SK-N-SH treated with all-trans-retinoic acid at 6 μM for 48 hours (cell line): ENCODE data around the gene SBF2.

Experiments
- ATAC-seq: fragments of 200-7000 bp; cut with Tn5 transposase; 3 replicates; pipeline ENCODE4 v1.9.1; 2020; ENCODE audit warnings: mild to moderate bottlenecking, moderate library complexity
- ARNTL ChIP-seq: fragments of 450-650 bp; formaldehyde crosslinking; IDR thresholded peaks from 2 replicates; pipeline ENCODE4 v1.5.0; 2020; ENCODE audit warnings: low read depth, mild to moderate bottlenecking, moderate library complexity, borderline replicate concordance
- BACH2 ChIP-seq: fragments of 250-450 bp; sonication (Bioruptor Pico); IDR thresholded peaks from 2 replicates; pipeline ENCODE4 v1.9.0; 2021; ENCODE audit warnings: mild to moderate bottlenecking, borderline replicate concordance
- CSDC2 ChIP-seq: fragments of 250-450 bp; sonication (Bioruptor Pico); IDR thresholded peaks from 2 replicates; pipeline ENCODE4 v1.5.0; 2020; ENCODE audit warnings: mild to moderate bottlenecking, moderate library complexity
- ESRRG ChIP-seq: fragments of 250-450 bp; sonication (Bioruptor Pico); IDR thresholded peaks from 2 replicates; pipeline ENCODE4 v1.6.1; 2021; ENCODE audit warnings: mild to moderate bottlenecking
- GLIS3 ChIP-seq: fragments of 250-450 bp; sonication (Bioruptor Pico); IDR thresholded peaks from 2 replicates; pipeline ENCODE4 v1.5.0; 2020; ENCODE audit warnings: mild to moderate bottlenecking, moderate library complexity
- ISL1 ChIP-seq: fragments of 250-450 bp; sonication (Bioruptor Pico); IDR thresholded peaks from 2 replicates; pipeline ENCODE4 v2.1.2; 2022; ENCODE audit warnings: mild to moderate bottlenecking, moderate library complexity
- OSR1 ChIP-seq: fragments of 250-450 bp; sonication (Bioruptor Pico); IDR thresholded peaks from 2 replicates; pipeline ENCODE4 v1.8.0; 2022; ENCODE audit warnings: moderate library complexity, mild to moderate bottlenecking, inconsistent platforms
- PPARA ChIP-seq: fragments of 250-450 bp; sonication (Bioruptor Pico); IDR thresholded peaks from 2 replicates; pipeline ENCODE4 v1.5.0; 2020; ENCODE audit warnings: mild to moderate bottlenecking, borderline replicate concordance
- SNAI2 ChIP-seq: fragments of 250-450 bp; sonication (Bioruptor Pico); IDR thresholded peaks from 2 replicates; pipeline ENCODE4 v1.5.0; 2020; ENCODE audit warnings: mild to moderate bottlenecking, moderate library complexity
- TOX ChIP-seq: fragments of 250-450 bp; sonication (Bioruptor Pico); IDR thresholded peaks from 2 replicates; pipeline ENCODE4 v1.8.0; 2021; ENCODE audit warnings: mild to moderate bottlenecking, moderate library complexity, borderline replicate concordance
- ZC3H10 ChIP-seq: fragments of 250-450 bp; sonication (Bioruptor Pico); IDR thresholded peaks from 2 replicates; pipeline ENCODE4 v1.5.1; 2021; ENCODE audit warnings: mild to moderate bottlenecking, moderate library complexity
- ZFP3 ChIP-seq: fragments of 250-450 bp; sonication (Bioruptor Pico); IDR thresholded peaks from 2 replicates; pipeline ENCODE4 v1.5.0; 2020; ENCODE audit warnings: mild to moderate bottlenecking, moderate library complexity
- ZFP30 ChIP-seq: fragments of 450-650 bp; formaldehyde crosslinking; IDR thresholded peaks from 2 replicates; pipeline ENCODE4 v1.5.0; 2022; ENCODE audit warnings: mild to moderate bottlenecking, moderate library complexity
- ZNF565 ChIP-seq: fragments of 450-650 bp; formaldehyde crosslinking; conservative IDR thresholded peaks from 2 replicates; pipeline ENCODE4 v1.5.0; 2020; ENCODE audit warnings: low read depth, mild to moderate bottlenecking, moderate library complexity
- ZNF70 ChIP-seq: fragments of 450-650 bp; formaldehyde crosslinking; IDR thresholded peaks from 2 replicates; pipeline ENCODE4 v1.5.0; 2020; ENCODE audit warnings: mild to moderate bottlenecking, moderate library complexity
- ZNF8 ChIP-seq: fragments of 450-650 bp; formaldehyde crosslinking; IDR thresholded peaks from 2 replicates; pipeline ENCODE4 v1.5.0; 2020; ENCODE audit warnings: mild to moderate bottlenecking, moderate library complexity
- TF ChIP-seq, protein P1 (sequence below): fragments of 250-450 bp; sonication (Bioruptor Pico); IDR thresholded peaks from 2 replicates; pipeline ENCODE4 v1.8.0; 2020; ENCODE audit warnings: mild to moderate bottlenecking, moderate library complexity, borderline replicate concordance
- TF ChIP-seq, protein P2 (sequence below): fragments of 250-450 bp; sonication (Bioruptor Pico); IDR thresholded peaks from 2 replicates; pipeline ENCODE4 v1.5.0; 2020; ENCODE audit warnings: mild to moderate bottlenecking, moderate library complexity
- TF ChIP-seq, protein P3 (sequence below): fragments of 250-450 bp; sonication (Bioruptor Pico); IDR thresholded peaks from 2 replicates; pipeline ENCODE4 v1.8.0; 2021; ENCODE audit warnings: low read depth, mild to moderate bottlenecking, moderate library complexity, borderline replicate concordance
- TF ChIP-seq, protein P4 (sequence below): fragments of 250-450 bp; sonication (Bioruptor Pico); IDR thresholded peaks from 2 replicates; pipeline ENCODE4 v1.5.1; 2021; ENCODE audit warnings: mild to moderate bottlenecking, moderate library complexity
- TF ChIP-seq, protein P5 (sequence below): fragments of 250-450 bp; sonication (Bioruptor Pico); IDR thresholded peaks from 2 replicates; pipeline ENCODE4 v1.5.1; 2020; ENCODE audit warnings: low read depth, mild to moderate bottlenecking, moderate library complexity

SBF2 gene

DNA sequence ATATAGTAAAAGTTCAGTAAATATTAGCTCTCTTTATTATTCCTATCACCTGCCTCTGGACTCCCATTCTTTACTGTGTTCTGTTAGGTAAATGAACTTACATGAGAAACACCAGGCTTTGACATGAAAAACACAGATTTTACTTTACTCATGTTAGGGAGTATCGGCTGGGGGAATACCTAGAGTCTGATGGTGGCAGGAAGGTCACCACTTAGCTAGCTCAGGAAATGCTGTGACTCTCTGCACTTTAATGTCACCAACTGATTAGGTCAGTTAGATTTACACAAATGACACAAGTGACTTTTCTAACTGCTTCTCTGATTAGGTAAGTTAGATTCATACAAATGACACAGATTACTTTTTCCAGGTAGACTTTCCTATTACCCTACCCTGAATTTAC is 405.1 kb downstream of the SBF2 start:
- ATAC-seq, result no peak
- TF ChIP-seq OSR1 (CRISPR knock-in tag), result no peak
- TF ChIP-seq, protein P1, sequence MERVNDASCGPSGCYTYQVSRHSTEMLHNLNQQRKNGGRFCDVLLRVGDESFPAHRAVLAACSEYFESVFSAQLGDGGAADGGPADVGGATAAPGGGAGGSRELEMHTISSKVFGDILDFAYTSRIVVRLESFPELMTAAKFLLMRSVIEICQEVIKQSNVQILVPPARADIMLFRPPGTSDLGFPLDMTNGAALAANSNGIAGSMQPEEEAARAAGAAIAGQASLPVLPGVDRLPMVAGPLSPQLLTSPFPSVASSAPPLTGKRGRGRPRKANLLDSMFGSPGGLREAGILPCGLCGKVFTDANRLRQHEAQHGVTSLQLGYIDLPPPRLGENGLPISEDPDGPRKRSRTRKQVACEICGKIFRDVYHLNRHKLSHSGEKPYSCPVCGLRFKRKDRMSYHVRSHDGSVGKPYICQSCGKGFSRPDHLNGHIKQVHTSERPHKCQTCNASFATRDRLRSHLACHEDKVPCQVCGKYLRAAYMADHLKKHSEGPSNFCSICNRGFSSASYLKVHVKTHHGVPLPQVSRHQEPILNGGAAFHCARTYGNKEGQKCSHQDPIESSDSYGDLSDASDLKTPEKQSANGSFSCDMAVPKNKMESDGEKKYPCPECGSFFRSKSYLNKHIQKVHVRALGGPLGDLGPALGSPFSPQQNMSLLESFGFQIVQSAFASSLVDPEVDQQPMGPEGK (CRISPR knock-in tag), result no peak
- TF ChIP-seq BACH2 (CRISPR knock-in tag), result no peak
- TF ChIP-seq, protein P2, sequence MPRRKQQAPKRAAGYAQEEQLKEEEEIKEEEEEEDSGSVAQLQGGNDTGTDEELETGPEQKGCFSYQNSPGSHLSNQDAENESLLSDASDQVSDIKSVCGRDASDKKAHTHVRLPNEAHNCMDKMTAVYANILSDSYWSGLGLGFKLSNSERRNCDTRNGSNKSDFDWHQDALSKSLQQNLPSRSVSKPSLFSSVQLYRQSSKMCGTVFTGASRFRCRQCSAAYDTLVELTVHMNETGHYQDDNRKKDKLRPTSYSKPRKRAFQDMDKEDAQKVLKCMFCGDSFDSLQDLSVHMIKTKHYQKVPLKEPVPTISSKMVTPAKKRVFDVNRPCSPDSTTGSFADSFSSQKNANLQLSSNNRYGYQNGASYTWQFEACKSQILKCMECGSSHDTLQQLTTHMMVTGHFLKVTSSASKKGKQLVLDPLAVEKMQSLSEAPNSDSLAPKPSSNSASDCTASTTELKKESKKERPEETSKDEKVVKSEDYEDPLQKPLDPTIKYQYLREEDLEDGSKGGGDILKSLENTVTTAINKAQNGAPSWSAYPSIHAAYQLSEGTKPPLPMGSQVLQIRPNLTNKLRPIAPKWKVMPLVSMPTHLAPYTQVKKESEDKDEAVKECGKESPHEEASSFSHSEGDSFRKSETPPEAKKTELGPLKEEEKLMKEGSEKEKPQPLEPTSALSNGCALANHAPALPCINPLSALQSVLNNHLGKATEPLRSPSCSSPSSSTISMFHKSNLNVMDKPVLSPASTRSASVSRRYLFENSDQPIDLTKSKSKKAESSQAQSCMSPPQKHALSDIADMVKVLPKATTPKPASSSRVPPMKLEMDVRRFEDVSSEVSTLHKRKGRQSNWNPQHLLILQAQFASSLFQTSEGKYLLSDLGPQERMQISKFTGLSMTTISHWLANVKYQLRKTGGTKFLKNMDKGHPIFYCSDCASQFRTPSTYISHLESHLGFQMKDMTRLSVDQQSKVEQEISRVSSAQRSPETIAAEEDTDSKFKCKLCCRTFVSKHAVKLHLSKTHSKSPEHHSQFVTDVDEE (CRISPR knock-in tag), result no peak
- no peak for TF ChIP-seq SNAI2 (CRISPR knock-in tag)
- TF ChIP-seq ESRRG (CRISPR knock-in tag), result no peak
- TF ChIP-seq, protein P3, sequence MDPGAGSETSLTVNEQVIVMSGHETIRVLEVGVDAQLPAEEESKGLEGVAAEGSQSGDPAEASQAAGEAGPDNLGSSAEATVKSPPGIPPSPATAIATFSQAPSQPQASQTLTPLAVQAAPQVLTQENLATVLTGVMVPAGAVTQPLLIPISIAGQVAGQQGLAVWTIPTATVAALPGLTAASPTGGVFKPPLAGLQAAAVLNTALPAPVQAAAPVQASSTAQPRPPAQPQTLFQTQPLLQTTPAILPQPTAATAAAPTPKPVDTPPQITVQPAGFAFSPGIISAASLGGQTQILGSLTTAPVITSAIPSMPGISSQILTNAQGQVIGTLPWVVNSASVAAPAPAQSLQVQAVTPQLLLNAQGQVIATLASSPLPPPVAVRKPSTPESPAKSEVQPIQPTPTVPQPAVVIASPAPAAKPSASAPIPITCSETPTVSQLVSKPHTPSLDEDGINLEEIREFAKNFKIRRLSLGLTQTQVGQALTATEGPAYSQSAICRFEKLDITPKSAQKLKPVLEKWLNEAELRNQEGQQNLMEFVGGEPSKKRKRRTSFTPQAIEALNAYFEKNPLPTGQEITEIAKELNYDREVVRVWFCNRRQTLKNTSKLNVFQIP (CRISPR knock-in tag), result no peak
- no peak for TF ChIP-seq ZNF565
- TF ChIP-seq ZFP3, result no peak

DNA sequence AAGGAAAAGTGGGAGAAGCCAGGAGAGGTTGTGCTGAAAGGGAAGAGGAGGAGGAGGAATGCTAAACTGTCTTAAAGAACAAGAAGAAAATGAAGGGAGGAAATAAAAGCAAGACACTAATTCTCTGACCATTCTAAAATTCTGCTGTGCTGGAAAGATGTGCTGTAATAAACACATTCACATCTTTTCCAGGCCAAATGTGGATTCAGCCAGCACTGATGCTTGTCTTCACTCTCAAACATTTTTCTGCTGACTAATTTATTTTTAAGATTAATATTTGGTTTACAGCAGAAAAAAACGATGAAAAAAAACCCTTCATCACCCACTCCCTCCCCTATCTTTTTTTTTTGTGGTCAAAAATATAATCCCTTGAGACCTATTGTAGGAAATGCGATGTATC is 406.5 kb downstream of the SBF2 start:
- no peak for TF ChIP-seq ZNF8
- no peak for TF ChIP-seq ESRRG (CRISPR knock-in tag)
- TF ChIP-seq GLIS3 (CRISPR knock-in tag), result no peak
- TF ChIP-seq, protein P4, sequence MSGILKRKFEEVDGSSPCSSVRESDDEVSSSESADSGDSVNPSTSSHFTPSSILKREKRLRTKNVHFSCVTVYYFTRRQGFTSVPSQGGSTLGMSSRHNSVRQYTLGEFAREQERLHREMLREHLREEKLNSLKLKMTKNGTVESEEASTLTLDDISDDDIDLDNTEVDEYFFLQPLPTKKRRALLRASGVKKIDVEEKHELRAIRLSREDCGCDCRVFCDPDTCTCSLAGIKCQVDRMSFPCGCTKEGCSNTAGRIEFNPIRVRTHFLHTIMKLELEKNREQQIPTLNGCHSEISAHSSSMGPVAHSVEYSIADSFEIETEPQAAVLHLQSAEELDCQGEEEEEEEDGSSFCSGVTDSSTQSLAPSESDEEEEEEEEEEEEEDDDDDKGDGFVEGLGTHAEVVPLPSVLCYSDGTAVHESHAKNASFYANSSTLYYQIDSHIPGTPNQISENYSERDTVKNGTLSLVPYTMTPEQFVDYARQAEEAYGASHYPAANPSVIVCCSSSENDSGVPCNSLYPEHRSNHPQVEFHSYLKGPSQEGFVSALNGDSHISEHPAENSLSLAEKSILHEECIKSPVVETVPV (CRISPR knock-in tag), result no peak
- no peak for TF ChIP-seq ARNTL (CRISPR knock-in tag)
- TF ChIP-seq ZNF70 (CRISPR knock-in tag), result no peak
- no peak for TF ChIP-seq CSDC2 (CRISPR knock-in tag)
- no peak for TF ChIP-seq TOX
- TF ChIP-seq, protein P5, sequence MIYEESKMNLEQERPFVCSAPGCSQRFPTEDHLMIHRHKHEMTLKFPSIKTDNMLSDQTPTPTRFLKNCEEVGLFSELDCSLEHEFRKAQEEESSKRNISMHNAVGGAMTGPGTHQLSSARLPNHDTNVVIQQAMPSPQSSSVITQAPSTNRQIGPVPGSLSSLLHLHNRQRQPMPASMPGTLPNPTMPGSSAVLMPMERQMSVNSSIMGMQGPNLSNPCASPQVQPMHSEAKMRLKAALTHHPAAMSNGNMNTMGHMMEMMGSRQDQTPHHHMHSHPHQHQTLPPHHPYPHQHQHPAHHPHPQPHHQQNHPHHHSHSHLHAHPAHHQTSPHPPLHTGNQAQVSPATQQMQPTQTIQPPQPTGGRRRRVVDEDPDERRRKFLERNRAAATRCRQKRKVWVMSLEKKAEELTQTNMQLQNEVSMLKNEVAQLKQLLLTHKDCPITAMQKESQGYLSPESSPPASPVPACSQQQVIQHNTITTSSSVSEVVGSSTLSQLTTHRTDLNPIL, result no peak
- no peak for TF ChIP-seq ZC3H10 (CRISPR knock-in tag)
- no peak for ATAC-seq

DNA sequence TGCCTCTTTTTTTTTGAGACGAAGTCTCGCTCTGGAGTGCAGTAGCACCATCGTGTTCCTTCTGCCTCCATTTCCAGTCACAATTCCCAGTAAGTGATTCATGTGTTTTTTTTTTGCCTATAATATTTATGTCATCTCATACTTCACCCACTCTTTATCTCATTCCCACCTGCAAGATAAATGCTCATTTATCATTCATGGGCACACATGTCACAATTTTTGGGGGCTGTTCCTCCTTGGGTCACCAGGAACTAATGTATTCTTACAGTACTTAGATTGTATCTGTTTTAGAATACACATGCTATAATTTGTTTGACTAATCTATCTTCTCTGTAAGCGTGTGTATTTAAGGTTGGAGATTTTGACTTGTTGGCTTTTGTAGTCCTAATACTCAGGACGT is 407.4 kb downstream of the SBF2 start:
- no peak for ATAC-seq
- TF ChIP-seq, protein P3 (CRISPR knock-in tag), result no peak
- TF ChIP-seq ZC3H10 (CRISPR knock-in tag) (no peak), PPARA (CRISPR knock-in tag) (no peak), ZFP3 (no peak), ARNTL (CRISPR knock-in tag) (no peak), ZNF565 (no peak), TOX (no peak), ZNF70 (CRISPR knock-in tag) (no peak), ISL1 (CRISPR knock-in tag) (no peak), BACH2 (CRISPR knock-in tag) (no peak), ZFP30 (CRISPR knock-in tag) (no peak), OSR1 (CRISPR knock-in tag) (no peak)
- TF ChIP-seq, protein P1 (CRISPR knock-in tag), result no peak
- TF ChIP-seq, protein P2 (CRISPR knock-in tag), result no peak
